ENCODE results near the gene FAM50B.
"Not testable (repeated sequence)": the region's sequence is repeated elsewhere in the genome, so short reads cannot be mapped to it uniquely, and the experiment has no call there.

Gene FAM50B

DNA sequence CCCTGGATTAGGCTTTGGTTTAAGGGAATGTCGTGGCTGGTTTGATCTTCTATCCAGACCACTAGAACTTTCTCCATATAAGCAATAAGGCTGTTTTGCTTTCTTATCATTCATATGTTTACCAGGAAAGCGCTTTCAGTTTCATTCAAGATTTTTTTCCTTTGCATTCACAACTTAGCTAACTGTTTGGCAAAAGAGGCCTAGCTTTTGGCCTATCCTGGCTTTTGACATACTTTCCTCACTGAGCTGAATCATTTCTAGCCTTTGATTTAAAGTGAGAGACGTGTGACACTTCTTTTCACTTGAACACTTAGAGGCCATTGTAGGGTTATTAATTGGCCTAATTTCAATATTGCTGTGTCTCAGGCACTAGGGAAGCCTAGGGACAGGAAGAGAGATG lies 1.7 kb upstream of the FAM50B start:
- peak; percentile 14 for DNase-seq (ENCODE audit: low spot score)

- no peak for DNase-seq (ENCODE audit: low spot score)
Observed at GRCh38 chr6:3848380-3848779, 793 bp upstream of the FAM50B start.

- no peak for DNase-seq (ENCODE audit: low spot score)
Observed at GRCh38 chr6:3849681-3850450, 693 bp downstream of the FAM50B start.

GRCh38 chr6:3850451-3851203 lies 1.5 kb downstream of the FAM50B start:
- DNase-seq (ENCODE audit: low spot score) = no peak

DNA sequence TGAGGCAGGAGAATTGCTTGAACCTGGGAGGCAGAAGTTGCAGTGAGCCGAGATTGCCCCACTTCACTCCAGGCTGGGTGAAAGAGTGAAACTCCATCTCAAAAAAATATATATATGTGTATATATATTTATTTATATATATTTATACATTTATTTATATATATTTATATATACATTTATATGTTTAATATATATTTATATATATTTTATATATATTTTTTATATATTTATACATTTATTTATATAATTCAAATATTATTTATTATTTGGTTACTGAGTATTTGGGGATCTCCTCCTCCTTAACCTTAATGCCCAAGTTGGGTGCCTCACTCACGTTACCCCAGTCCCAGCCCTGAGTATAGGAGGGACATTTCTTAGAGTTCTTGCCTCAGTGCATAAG lies 2.7 kb downstream of the FAM50B start:
- no peak for DNase-seq (ENCODE audit: low spot score)

GRCh38 chr6:3852391-3852790 lies 3.2 kb downstream of the FAM50B start:
- DNase-seq (ENCODE audit: low spot score) = no peak

- no peak for DNase-seq (ENCODE audit: low spot score)
Observed at GRCh38 chr6:3855866-3856265, 6.7 kb downstream of the FAM50B start.

DNA sequence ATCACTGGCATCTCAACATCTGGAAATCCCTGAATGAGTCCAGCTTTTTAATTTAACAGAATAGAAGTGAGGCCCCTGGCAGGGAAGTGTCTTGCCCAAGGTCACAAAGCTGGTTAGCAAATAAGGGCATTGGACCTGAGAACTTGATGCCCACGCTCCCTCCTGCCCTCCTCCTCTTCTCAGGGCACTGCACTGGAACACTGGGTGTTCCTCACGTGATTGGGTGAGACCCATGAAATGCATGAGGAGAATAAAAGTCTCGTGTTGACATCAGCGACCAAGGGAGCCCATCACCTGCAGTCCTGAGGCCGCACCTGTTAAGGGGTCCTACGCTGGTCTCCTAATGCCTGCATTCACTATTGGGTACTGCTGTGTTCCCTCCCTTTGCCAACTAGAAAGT lies 7.4 kb downstream of the FAM50B start:
- no peak for DNase-seq (ENCODE audit: low spot score)

DNA sequence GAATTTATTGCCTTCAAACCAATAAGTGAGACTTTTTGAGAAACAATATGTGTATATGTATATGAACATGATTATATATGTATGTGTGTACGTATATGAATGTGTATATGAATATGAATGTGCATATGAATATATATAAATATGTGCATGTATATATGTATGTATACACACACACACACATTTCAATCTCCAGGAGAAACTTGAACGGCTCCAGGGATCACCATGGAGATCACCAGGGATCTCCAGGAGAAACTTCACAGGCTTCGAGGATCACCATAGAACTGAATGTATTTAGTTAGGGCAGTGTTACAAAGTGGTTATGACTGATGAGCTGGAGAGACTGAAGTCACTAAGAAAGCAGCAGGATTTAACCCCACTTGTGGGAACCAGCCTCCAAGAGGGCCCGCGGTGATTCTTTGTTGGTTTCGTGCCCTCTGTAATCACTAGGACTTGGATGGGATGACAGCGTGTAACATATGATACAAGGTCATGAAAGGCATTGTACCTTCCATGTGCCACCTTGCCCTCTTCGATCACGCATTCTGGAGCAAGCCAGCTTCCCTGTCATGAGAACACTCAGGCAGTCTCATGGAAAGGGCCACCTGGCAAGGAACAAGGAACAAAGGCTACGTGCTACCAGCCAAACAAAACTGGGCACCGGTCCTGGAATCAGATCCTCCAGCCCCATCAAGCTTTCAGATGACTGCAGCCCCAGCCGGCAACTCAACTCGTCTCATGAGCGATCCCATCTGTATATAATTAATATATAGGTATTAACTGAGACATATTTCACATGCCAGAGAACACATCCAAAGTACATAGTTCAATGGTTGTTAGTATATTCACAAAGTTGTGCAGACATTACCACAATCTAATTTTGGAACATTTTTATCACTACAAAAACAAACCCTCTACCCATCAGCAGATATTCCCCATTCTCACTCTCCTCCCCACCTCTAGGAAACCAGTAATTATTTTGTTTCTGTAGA lies 8.6 kb downstream of the FAM50B start:
- no peak for DNase-seq (ENCODE audit: low spot score)

GRCh38 chr6:3859878-3860552 lies 10.8 kb downstream of the FAM50B start:
- DNase-seq (ENCODE audit: low spot score) = no peak

DNA sequence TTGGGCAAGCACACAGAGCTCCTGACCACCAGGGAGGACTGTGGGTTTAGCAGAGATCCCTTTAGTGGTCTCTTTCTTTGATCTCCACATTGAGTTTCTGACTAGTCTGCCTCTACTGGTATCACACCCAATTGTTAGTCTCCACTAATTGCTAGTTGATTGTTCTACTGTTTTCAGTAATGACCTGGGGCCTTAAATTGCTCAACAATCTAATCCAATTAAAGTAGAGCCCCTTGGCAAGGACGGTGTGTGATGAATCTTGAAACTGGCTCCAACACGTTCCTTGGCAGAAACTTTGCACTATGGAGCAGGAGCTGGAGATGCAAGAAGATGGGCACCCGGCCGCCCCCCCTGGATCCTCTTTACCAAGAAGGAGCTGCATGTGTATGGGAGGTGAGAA lies 12.3 kb downstream of the FAM50B start:
- DNase-seq (ENCODE audit: low spot score) = no peak

DNA sequence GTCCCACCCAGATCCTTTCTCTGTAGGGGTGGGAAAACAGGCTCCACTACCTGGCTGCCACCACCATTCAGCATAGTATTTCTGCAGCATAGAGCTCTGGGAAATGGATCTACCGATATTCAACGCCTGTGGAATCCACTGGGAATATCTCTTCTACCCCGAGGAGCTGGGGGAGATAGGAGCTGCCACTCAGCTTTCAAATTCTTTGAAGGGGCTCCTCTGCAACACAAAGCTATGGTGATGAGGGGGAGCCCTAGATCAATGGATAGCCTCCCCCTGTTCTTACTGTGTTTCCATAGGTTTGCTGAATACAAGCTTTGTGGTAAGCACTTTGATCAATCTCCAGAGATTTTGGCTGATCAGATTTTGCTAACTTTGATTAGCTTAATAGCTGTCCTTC lies 12.9 kb downstream of the FAM50B start:
- DNase-seq (ENCODE audit: low spot score) = no peak

- DNase-seq (ENCODE audit: low spot score) = not testable (repeated sequence)
Observed at GRCh38 chr6:3863322-3863721, 14.1 kb downstream of the FAM50B start.

- no peak for DNase-seq (ENCODE audit: low spot score)
Observed at GRCh38 chr6:3865463-3865862, 16.3 kb downstream of the FAM50B start.

- no peak for DNase-seq (ENCODE audit: low spot score)
Observed at GRCh38 chr6:3867641-3868502, 18.7 kb downstream of the FAM50B start.

- DNase-seq (ENCODE audit: low spot score) = no peak
Observed at GRCh38 chr6:3868544-3868943, 19.4 kb downstream of the FAM50B start.

DNA sequence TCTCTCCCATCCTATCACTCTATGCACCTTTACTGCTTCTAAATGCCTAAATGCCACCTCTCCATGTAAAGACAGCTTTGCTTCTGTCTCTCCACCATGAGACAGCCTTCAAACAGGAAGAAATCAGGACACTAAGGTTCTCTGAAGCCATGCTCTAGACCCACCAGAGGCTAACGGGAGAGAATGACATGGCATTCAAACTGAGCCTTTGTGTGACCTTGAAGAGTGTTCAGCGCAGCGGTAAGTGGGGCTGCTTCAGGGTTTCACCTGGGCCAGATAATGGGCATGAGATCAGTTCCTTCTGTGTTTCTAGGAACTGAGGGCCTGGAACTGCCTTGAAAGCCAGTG lies 20.1 kb downstream of the FAM50B start:
- no peak for DNase-seq (ENCODE audit: low spot score)

- DNase-seq (ENCODE audit: low spot score) = no peak
Observed at GRCh38 chr6:3869632-3870527, 20.7 kb downstream of the FAM50B start.

DNA sequence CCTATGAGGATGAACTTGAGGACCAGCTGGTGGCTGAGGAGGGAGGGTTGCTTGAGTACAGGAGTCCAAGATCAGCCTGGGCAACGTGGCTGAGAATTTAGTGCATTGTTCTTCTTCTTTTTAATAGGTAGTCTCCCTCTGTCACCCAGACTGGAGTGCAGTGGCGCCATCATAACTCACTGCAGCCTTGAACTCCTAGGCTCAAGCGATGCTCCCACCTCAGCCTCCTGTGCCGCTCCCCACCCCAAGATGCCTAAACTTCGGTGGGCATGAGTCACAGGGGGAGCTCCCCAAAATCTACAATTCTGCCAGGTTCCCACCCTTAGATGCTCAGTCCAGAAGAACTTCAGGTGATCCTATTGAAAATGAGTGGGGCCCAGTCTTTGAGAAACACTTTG lies 21.4 kb downstream of the FAM50B start:
- DNase-seq (ENCODE audit: low spot score) = no peak

- no peak for DNase-seq (ENCODE audit: low spot score)
Observed at GRCh38 chr6:3871515-3871914, 22.3 kb downstream of the FAM50B start.

Measured in SW480 (cell line).